Raji (cell line): ENCODE results near the gene RHEB.

Source experiments
- POLR2A ChIP-seq: IDR thresholded peaks from 2 replicates; pipeline ENCODE4 v1.6.1; 2011; ENCODE audit warnings: low read depth, low read length, control low read depth; ENCODE audit not compliant: insufficient read depth

RHEB gene

DNA sequence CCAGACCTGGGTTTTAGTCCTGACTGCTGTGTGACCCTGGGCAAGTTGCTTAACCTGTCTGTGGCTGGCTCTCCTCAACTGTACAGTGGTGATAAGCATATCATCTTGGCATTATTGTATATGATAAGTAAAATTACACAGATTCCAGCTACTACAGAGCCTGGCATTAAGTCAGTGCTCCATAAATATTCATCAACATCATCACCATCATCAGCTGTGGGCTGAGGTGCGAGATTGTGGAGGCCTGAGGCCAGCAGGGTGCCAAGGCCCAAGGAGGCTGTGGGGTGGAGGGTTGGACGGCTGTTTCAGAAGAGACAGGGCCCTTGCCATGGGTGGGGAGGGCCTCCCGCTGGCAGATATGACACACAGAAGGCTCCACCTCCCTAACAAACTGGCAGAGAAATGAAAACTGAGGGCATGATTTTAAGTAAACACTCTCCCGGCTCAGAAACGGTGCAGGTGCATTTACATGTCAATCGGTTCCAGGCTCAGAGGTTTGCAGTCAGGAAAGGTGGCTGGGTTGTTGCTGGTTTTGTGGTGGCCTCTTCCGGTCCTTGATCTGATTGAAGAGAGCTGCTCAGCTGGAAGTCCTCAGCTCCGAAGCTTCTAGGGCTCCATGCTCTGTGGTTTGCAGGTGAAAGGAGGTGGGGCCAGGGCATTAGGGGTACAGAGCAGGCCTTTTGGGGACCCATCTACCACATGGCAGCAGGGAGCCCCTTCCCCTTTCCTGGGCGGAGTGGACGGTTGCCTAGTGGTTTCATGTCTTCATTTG, 89.9 kb downstream of the RHEB start:
- TF ChIP-seq POLR2A, result no peak

DNA sequence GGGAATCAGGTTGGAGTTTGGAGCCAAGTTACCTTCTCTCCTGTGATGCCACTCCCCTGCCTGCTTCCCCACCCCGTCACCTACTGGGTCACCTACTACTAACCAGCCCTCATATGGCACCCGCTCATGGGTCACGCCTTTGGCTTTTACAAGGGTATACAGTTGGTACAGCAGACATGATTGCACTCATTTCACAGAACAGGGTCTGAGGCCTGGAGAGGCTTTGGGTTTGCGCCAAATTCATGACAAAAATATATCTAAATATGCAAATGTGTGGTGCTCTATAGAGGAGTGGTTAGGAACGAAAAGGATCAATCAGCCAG, 90.5 kb downstream of the RHEB start:
- TF ChIP-seq POLR2A, result no peak

DNA sequence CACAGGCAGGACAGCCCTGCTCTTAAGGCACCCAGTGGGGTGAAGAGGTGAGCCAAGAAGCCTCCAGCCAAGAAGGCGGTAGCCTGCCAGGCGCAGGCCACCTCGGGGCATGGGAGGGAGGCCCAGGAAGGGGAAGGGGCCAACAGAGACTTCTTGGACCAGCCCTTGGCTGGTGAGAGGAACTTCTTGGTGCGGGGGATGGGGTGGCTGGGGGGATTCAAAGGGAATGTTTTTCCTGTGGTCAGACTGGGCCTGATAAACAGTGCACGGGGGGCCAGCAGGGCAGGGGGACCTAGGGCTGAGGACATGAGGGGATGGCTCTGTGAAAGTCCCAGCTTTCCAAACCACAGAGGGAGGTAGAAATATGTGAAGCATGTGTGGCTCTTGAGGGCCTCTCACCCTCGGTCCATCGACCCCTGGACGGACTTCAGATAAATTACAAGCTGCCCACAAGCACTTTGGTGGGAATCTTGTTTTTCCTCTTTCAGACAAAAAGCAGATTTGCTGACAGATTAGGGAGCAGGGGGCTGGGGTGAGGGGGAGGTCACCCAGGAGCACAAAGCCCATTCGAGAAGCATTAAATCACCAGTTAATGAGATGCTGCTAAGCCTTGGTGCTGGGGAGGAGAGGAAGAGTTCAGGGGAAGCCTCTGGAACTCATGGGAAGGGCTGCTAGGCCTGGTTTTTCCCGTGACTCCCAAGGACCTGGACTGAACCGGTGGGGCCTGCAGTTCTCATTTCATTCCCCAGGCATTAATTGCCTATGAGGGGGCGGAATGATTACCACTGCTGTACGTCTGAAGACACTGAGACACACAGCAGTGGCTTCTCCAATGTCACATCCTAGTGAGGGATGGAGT, 91.1 kb downstream of the RHEB start:
- no peak for TF ChIP-seq POLR2A

- no peak for TF ChIP-seq POLR2A
Measured at GRCh38 chr7:151427705-151428377, 91.9 kb downstream of the RHEB start.

- no peak for TF ChIP-seq POLR2A
Measured at GRCh38 chr7:151426904-151427704, 92.6 kb downstream of the RHEB start.

GRCh38 chr7:151426441-151426903, 93.2 kb downstream of the RHEB start:
- no peak for TF ChIP-seq POLR2A

DNA sequence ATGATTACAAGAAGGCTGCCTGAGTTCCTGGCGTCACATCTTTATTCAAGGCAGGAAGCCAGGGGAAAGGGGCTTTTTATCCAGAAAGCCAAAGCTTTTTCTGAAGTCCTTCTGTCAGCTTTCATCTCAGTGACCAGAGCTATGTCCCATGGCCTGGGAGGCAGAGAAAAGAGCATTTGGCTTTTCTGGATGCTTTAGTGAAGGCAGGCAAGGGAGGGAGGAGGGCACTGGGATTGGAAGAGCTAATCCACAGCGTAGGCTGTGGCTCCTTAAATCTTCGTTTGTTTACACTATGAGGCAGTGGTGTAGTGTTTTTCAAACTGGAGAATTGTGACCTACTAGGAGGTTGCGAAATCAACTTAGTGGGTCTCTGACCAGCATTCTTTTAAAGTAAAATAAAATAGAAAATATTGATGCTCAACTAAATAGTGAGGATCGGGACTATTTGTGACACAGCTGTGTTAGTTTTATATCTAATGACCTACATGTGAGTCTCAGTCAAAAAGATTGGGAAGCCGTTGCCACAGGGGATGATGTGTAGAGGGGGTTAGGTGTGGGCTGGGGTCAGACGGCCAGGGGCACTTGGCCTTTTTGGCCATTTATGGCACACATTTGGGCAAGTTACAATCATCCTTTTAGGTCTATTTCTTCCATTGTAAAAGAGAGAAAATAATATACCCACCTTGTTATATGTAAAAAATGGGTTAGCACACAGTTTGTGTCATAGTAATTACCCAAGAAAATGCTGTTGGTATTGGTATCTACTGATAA, 93.8 kb downstream of the RHEB start:
- no peak for TF ChIP-seq POLR2A

DNA sequence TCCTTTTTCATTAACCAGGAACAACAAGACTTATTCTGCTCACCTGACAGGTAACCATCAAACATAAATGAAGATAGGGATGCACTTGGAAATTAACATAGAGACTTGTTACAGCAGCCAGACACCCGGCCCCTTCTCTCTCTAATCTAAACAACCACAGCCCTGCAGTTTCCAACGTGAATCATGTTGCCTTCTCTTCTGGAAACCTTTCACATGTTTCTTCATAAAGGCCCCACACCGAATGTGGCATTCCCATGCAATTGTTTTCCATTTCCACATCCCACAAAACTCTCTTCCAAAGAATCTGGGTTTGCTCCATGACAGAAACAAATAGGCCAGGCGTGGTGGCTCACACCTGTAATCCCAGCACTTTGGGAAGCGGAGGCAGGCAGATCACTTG, 94.9 kb downstream of the RHEB start:
- TF ChIP-seq POLR2A, result no peak

DNA sequence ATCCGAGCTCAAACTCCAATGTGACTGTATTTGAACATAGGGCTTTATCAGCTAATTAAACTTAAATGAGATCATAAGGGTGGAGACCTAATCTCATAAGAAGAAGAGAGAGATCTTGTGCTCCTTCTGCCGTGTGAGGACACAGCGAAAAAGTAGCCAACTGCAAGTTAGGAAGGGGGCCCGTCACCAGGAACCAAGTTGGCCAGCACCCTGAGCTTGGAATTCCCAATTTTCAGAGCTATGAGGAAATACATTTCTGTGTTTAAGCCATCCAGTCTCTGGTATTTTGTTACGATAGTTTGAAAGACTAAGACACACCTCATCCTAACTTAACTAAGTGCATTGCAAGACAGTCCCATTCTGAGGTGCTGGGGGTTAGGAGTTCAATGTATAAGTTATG, 95.8 kb downstream of the RHEB start:
- no peak for TF ChIP-seq POLR2A

- no peak for TF ChIP-seq POLR2A
Measured at GRCh38 chr7:151423226-151423625, 96.5 kb downstream of the RHEB start.

GRCh38 chr7:151422212-151422611, 97.5 kb downstream of the RHEB start:
- no peak for TF ChIP-seq POLR2A

GRCh38 chr7:151420144-151420543, 99.6 kb downstream of the RHEB start:
- TF ChIP-seq POLR2A, result no peak

- TF ChIP-seq POLR2A, result no peak
Measured at GRCh38 chr7:151416941-151417315, 102.8 kb downstream of the RHEB start.
